ENCODE measurements around the gene TPSG1. TPM values are rescaled to one million over a fixed set of nuclear protein-coding genes. Genes with fewer than 3 reads are reported as not detected.

TPSG1 gene
- total RNA-seq, 4 donors from 2014 or later: 0.31 to 3.0 TPM; not detected in 2

GRCh38 chr16:1265826-1266225 lies 40.8 kb upstream of the TPSG1 start:
- Histone ChIP-seq H3K4me3 (no peak overlapping the region), H3K9me3 (no peaks in the 10 kb centered on the region), H3K4me1 (no peaks in the 10 kb centered on the region), H3K27me3 (peaks cover 63% of the 10 kb centered on the region), H3K36me3 (no peaks in the 10 kb centered on the region), H3K27ac (no peak overlapping the region)
- ATAC-seq: no peak
- WGBS, 2 donors (ENCODE audit: low coverage in 1 of 2): 80 to 100% methylated on average over 1 of the region's 19 CpGs
- TF ChIP-seq POLR2AphosphoS5 (IDR thresholded peaks at IDR 0.05): no peak
- no peak for TF ChIP-seq EP300 (IDR thresholded peaks at IDR 0.05)
- TF ChIP-seq CTCF (IDR thresholded peaks at IDR 0.05): no peak
- TF ChIP-seq POLR2A (IDR thresholded peaks at IDR 0.05): no peak

GRCh38 chr16:1265090-1265630 lies 40.1 kb upstream of the TPSG1 start:
- no peak for ATAC-seq
- Histone ChIP-seq H3K4me3 (no peak overlapping the region), H3K27ac (no peak overlapping the region), H3K9me3 (no peaks in the 10 kb centered on the region), H3K27me3 (peaks cover 68% of the 10 kb centered on the region), H3K36me3 (no peaks in the 10 kb centered on the region), H3K4me1 (no peaks in the 10 kb centered on the region)
- WGBS, 2 donors (ENCODE audit: low coverage in 1 of 2): 80 to 96% methylated on average over 3 to 5 of the region's 13 CpGs
- no peak for TF ChIP-seq POLR2AphosphoS5 (IDR thresholded peaks at IDR 0.05)
- TF ChIP-seq POLR2A (IDR thresholded peaks at IDR 0.05): no peak
- TF ChIP-seq CTCF (IDR thresholded peaks at IDR 0.05): no peak
- TF ChIP-seq EP300 (IDR thresholded peaks at IDR 0.05): no peak

DNA sequence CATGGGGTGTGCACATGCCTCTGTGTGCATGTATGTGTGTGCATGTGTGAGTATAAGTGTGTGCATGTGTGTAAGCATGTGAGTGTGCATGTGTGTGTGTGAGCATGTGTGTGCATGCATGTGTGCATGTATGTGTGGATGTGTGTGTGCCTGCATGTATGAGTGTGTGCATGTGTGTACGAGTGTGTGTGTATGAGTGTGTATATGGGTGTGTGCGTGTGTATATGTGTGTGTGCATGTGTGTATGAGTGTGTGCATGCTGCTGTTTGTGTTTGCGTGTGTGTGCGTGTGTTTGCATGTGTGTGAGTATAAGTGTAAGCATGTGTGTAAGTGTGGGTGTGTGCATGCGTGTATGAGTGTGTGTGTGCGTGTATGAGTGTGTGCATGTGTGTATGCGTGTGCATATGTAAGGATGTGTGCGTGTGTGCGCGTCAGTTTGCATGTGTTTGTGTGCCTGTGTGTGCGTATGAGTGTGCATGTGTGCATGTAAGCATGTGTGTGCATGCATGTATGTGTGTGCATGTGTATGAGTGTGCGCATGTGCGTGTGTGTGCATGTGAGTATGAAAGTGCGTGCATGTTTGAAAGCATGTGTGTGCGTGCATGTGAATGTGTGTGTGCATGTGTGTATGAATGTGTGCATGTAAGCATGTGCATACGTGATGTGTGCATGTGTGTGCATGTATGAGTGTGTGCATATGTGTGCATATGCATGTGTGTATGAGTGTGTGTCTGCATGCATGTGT lies 39.4 kb upstream of the TPSG1 start:
- 82 to 90% methylated on average over 12 to 16 of the region's 16 CpGs for WGBS, 2 donors (ENCODE audit: low coverage in 1 of 2)
- no peak for ATAC-seq
- TF ChIP-seq POLR2AphosphoS5 (IDR thresholded peaks at IDR 0.05) (no peak), EP300 (IDR thresholded peaks at IDR 0.05) (no peak), POLR2A (IDR thresholded peaks at IDR 0.05) (no peak), CTCF (IDR thresholded peaks at IDR 0.05) (no peak)
- no peak overlapping the region for H3K4me3 ChIP-seq
- peaks cover 68% of the 10 kb centered on the region for H3K27me3 ChIP-seq
- H3K9me3 ChIP-seq: no peaks in the 10 kb centered on the region
- H3K4me1 ChIP-seq: no peaks in the 10 kb centered on the region
- H3K27ac ChIP-seq: no peak overlapping the region
- no peaks in the 10 kb centered on the region for H3K36me3 ChIP-seq

GRCh38 chr16:1263591-1264344 lies 38.7 kb upstream of the TPSG1 start:
- peaks cover 0 to 7% (median 0%) of the 10 kb centered on the region in 3 donors for H3K4me1 ChIP-seq
- no peaks in the 10 kb centered on the region for H3K9me3 ChIP-seq
- no peak overlapping the region for H3K27ac ChIP-seq
- TF ChIP-seq POLR2AphosphoS5 (IDR thresholded peaks at IDR 0.05): no peak
- H3K27me3 ChIP-seq: peaks cover 70% of the 10 kb centered on the region
- ATAC-seq: no peak
- 57 to 69% methylated on average over 5 to 6 of the region's 15 CpGs for WGBS, 2 donors (ENCODE audit: low coverage in 1 of 2)
- H3K36me3 ChIP-seq: no peaks in the 10 kb centered on the region
- no peak overlapping the region for H3K4me3 ChIP-seq

DNA sequence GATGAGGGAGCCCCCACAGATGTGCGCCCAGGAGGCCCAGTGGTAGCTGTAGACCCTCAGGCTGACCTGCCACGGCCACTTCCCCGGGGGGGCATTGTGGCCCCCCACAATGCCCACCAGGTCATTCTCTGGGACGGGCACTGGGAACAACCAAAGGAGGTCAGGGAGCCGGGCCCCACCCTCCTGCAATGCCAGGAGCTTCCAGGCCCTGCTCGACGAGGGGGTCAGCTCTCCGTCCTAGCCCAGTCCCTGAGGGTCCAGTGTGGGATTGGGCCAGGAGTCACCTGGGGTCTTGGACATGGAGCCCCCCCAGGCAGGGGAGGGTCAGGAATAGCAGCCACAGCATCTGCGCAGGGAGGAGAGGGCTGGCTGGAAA lies 37.8 kb upstream of the TPSG1 start:
- Histone ChIP-seq H3K36me3 (no peaks in the 10 kb centered on the region), H3K27me3 (peaks cover 78% of the 10 kb centered on the region), H3K4me3 (no peak overlapping the region), H3K9me3 (no peaks in the 10 kb centered on the region), H3K27ac (no peak overlapping the region), H3K4me1 (peaks cover 0 to 8% (median 0%) of the 10 kb centered on the region in 3 donors)
- WGBS, 2 donors (ENCODE audit: low coverage in 1 of 2): no CpG with 5 or more reads among the region's 9 CpGs
- no peak for ATAC-seq
- TF ChIP-seq CTCF (IDR thresholded peaks at IDR 0.05) (no peak), POLR2A (IDR thresholded peaks at IDR 0.05) (no peak), POLR2AphosphoS5 (IDR thresholded peaks at IDR 0.05) (no peak), EP300 (IDR thresholded peaks at IDR 0.05) (no peak)
